CD4-positive, alpha-beta T cell treated with Interleukin-21 for 1 hour (primary cell): ENCODE results near the gene AFG1L.
"Not testable (repeated sequence)": the region's sequence is repeated elsewhere in the genome, so short reads cannot be mapped to it uniquely, and the experiment has no call there.

Experiments
- DNase-seq: peaks from one replicate; pipeline ENCODE4 v3.0.0-alpha.2; 2020

The AFG1L gene

GRCh38 chr6:108291091-108291490 lies 3.8 kb upstream of the AFG1L start:
- no peak for DNase-seq

GRCh38 chr6:108292561-108292960 lies 2.3 kb upstream of the AFG1L start:
- DNase-seq, result not testable (repeated sequence)

GRCh38 chr6:108293527-108294296 lies 1.1 kb upstream of the AFG1L start:
- DNase-seq, result no peak

DNA sequence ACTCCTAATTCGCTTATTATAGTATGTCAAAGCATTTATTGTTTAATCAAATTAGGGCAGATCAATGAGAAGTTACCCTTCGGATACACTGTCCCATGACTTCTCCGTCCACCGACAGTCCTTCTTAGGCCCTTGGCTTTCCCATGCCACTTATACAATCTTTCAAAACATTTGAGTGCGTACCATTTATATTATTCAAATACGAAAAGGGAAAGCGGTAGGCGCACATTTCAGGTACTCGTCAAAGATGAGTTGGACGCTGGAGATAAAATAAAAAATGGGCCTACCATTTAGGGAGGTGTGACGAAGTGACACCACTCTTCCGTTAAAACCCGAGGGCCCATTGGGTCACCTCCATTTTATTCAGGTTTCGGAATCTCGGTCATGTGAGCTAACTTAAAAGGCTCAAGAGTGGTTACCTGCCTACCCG lies 542 bp upstream of the AFG1L start:
- no peak for DNase-seq

GRCh38 chr6:108295676-108296075 lies 822 bp downstream of the AFG1L start:
- no peak for DNase-seq

GRCh38 chr6:108302386-108302785 lies 7.5 kb downstream of the AFG1L start:
- no peak for DNase-seq

DNA sequence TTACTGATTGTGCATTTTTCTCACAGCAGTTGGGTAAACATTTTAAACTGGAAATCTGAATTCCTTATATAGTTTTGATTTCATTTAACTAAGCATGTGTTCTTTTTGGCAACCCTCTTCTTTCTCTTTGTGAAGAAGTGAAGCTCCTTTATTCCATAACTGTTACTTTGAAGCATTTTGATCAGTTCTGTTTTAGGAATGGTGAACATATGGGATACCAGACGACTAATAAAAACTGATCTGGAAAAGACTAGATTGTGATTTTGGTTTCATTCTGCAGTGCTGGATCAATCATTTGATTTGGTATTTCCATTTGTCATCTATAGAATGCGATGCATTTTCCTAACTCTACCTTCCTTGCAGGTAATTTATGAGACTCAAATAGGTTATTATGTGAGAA lies 9.8 kb downstream of the AFG1L start:
- no peak for DNase-seq

- not testable (repeated sequence) for DNase-seq
Observed at GRCh38 chr6:108308641-108309040, 13.8 kb downstream of the AFG1L start.

DNA sequence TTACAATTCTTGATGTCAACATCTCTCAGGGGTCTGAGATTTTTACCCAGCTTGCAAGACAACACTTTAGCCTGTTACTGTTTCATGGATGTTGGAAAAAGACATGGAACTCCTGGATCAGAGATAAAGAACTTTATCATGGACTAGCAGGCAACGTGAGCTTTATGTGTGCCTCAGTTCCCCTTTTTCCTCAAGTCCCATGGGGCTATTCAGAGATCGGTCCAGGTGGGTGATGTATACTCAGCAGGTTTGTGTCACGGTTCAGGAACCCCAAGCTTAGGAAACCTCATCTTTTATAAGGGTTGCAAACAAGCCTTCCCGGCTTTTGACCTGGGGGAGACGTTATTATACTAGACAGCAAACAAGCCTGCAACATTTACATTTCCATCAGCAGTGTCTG lies 15.0 kb downstream of the AFG1L start:
- DNase-seq, result no peak

- no peak for DNase-seq
Observed at GRCh38 chr6:108312605-108313004, 17.8 kb downstream of the AFG1L start.

DNA sequence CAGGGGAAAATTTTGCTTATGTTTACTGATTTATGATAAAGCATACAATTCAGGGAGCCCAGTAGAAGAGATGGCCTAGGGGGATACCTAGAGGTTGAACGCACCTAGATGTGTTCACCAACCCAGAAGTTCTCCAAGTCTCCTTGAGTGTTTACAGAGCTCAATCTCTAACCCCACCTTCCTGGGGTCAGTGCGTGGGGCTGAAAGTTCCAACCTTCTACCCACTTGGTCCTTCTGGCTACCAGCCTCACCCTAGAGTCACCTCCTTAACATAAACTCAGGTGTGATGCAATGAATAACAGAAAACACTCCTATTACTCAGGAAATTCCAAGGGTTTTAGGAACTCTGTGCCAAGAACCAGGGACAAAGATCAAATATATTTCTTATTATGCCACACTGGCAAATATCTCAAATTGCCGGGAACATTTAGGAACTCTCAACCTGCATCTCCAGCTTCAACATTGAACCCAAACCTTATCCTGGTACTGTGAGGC lies 26.4 kb downstream of the AFG1L start:
- DNase-seq, result no peak

DNA sequence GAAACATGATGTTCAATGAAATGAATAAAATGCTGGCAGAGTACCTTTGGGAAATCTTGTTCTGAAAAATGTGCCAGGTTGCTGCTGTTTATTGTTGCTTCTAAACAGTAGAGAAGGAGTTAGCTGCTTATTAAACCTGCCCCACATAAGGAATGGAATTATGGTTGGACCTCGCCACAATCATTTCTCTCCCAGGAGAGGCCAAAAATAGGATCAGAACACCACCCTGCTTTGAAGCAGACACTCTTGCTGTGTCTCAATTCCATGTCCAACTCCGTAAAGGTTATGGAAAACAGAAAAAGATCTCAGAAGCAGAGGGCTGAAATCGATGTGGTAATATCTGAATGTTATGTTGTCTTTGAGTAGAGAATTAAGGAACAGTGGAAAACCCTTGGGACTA lies 27.9 kb downstream of the AFG1L start:
- DNase-seq, result no peak

DNA sequence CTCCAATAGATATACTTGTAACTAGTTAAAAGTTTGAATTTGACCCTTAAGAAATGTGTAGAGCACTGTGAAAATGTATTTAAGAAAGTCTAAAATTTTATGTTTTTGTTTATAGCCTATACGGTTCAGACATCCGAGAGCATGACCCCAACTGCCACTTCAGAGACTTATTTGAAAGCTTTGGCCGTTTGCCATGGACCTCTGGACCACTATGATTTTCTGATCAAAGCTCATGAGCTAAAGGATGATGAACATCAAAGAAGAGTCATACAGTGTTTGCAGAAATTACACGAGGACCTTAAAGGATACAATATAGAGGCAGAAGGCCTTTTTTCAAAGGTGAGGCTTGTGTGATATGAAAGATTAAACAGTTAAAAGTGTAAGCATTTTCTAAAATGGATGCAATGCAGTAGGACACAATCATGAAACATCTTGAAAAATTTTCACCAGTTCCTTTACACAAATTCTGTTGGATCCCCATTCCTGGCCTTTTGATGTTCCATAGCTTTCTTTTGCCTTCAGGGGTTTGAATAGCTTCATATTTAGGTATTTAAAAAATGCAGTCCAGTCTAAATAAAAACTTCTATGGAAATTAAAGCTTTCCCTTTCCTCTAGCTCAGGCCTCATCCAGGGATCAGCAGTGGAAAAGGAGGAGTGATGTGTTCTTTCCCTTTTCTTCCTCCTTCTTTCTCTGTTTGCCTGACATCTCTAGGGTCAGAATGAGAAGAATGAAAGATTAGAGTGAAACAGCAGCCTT lies 29.0 kb downstream of the AFG1L start:
- DNase-seq, result no peak

DNA sequence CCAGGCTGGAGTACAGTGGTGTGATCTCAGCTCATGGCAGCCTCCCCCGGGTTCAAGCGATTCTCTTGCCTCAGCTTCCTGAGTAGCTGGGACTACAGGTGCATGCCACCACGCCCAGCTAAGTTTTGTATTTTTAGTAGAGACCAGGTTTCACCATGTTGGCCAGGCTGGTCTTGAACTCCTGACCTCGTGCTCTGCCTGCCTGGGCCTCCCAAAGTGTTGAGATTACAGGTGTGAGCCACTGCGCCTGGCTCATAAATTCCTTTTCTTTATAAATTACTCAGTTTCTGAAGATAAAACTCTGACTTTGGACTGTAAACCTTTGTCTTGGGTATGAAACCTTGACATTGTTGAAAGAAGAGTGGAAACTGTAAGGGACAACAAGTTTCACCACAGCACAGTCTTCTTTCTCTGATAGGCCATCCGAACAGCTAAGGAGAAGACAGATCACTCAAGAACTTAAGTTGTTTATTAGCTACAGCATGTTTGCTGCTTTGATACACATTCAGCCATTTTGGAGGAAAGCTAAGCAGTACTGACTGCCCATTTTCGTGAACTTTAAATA lies 35.4 kb downstream of the AFG1L start:
- DNase-seq, result not testable (repeated sequence)

- DNase-seq, result no peak
Observed at GRCh38 chr6:108330806-108331205, 36.0 kb downstream of the AFG1L start.

DNA sequence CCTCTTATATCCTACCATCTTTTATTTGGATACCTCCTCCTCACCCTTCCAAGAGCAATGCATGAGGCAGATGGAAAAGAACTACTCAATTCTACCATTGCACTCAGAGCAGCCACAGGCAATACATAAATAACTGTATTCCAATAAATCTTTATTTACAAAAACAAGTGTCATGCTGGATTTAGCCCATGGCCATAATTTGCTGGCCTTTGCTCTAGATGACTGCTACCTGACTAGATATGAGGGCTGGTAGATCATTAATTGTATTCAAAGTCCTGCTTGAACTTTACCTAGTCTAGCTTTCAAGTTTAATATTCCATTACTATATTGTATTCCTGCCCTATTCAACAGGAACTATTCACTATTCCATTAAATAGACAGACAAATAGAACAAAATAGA lies 37.1 kb downstream of the AFG1L start:
- DNase-seq, result no peak

DNA sequence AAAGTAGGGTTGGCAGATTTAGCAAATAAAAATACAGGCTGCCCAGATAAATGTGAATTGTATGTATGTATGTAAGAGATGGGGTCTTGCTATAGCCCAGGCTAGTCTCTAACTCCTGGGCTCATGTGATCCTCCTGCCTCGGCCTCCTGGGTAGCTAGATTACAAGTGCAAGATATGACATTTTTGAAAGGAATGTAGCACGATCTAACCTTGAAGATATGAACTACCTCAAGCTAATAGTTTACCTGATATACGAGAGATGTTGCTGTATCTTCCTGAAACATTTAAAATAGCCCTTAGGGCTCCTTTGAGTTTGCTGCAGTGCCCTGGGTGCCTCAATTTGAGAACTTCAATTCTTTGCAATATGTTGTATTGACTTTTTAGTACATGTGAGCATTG lies 42.1 kb downstream of the AFG1L start:
- DNase-seq, result no peak

GRCh38 chr6:108337721-108338120 lies 42.9 kb downstream of the AFG1L start:
- DNase-seq, result no peak

GRCh38 chr6:108341372-108341771 lies 46.5 kb downstream of the AFG1L start:
- no peak for DNase-seq

DNA sequence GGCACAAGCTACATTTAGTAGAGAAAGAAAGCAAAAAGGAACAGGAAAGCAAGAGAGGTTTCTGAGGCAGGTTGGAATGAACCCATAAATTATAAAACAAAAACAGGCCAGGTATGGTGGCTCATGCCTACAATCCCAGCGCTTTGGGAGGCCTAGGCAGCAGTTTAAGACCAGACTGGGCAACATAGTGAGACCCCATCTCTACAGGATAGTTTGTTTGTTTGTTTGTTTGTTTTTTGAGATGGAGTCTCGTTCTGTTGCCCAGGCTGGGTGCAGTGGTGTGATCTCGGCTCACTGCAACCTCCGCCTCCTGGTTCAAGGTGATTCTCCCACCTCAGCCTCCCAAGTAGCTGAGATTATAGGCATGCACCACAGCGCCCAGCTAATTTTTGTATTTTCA lies 49.0 kb downstream of the AFG1L start:
- no peak for DNase-seq

- DNase-seq, result peak; percentile 16
Observed at GRCh38 chr6:108348655-108349349, 53.9 kb downstream of the AFG1L start.

- no peak for DNase-seq
Observed at GRCh38 chr6:108350528-108350927, 55.7 kb downstream of the AFG1L start.

DNA sequence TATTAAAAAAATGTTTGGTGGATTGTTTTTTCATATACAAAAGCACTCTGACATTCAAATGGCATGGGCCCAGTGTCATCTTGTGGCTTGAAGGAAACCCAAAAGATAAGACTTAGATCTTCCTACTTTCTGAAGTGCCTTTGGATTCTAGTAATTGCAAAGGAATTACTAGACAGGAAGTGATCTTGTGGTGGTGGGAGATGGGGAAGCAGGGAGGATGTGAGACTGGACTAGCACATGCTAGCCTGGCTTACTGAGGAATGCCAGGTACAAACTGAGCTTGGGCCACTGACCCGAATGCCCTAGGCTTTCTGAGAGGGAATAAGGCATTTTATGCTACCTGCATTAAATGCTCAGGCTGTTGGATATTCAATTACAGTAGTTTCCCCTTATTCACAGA lies 59.0 kb downstream of the AFG1L start:
- no peak for DNase-seq
